Smooth muscle cell (in vitro differentiated cells): ENCODE measurements around the gene PLEKHH2. TPM values are rescaled to one million over a fixed set of nuclear protein-coding genes. Genes with fewer than 3 reads are reported as not detected.

Source experiments
- DNase-seq: peaks from one replicate; lab custom pipeline; 2025; ENCODE audit not compliant: unreplicated experiment; lab: John Stamatoyannopoulos, UW
- H2AFZ ChIP-seq: fragments of 200-600 bp; sonication (generic); 2 replicates; pipeline ENCODE4 v1.6.0; 2016; ENCODE audit warnings: antibody characterized with exemption, low read depth, mild to moderate bottlenecking
- H3F3A ChIP-seq: fragments of 200-600 bp; sonication (generic); 2 replicates; pipeline ENCODE4 v1.6.0; 2017; ENCODE audit warnings: antibody characterized with exemption, low read depth
- H3K27ac ChIP-seq: fragments of 200-600 bp; sonication (generic); 2 replicates; pipeline ENCODE4 v1.5.1; 2016; ENCODE audit warnings: low read depth, mild to moderate bottlenecking
- H3K27me3 ChIP-seq: fragments of 200-600 bp; sonication (generic); 2 replicates; pipeline ENCODE4 v1.6.1; 2016; ENCODE audit warnings: low read depth, mild to moderate bottlenecking
- H3K36me3 ChIP-seq: fragments of 200-600 bp; sonication (generic); 2 replicates; pipeline ENCODE4 v1.5.1; 2016; ENCODE audit warnings: low read depth
- H3K4me1 ChIP-seq: fragments of 200-600 bp; sonication (generic); 2 replicates; pipeline ENCODE4 v1.5.1; 2016; ENCODE audit warnings: low read depth
- H3K4me2 ChIP-seq: fragments of 200-600 bp; sonication (generic); 2 replicates; pipeline ENCODE4 v1.6.0; 2016; ENCODE audit warnings: mild to moderate bottlenecking
- H3K4me3 ChIP-seq: fragments of 200-600 bp; sonication (generic); 2 replicates; pipeline ENCODE4 v1.5.1; 2016; ENCODE audit warnings: mild to moderate bottlenecking
- H3K79me2 ChIP-seq: fragments of 200-600 bp; sonication (generic); 2 replicates; pipeline ENCODE4 v1.6.0; 2016; ENCODE audit warnings: low read depth, mild to moderate bottlenecking
- H3K9ac ChIP-seq: fragments of 200-600 bp; sonication (generic); 2 replicates; pipeline ENCODE4 v1.6.0; 2016; ENCODE audit warnings: low read depth
- H3K9me3 ChIP-seq: fragments of 200-600 bp; sonication (generic); replicated peaks from 2 replicates; pipeline ENCODE4 v1.5.1; 2016; ENCODE audit warnings: low read depth
- H4K20me1 ChIP-seq: fragments of 200-600 bp; sonication (generic); 2 replicates; pipeline ENCODE4 v1.6.0; 2016; ENCODE audit warnings: low read depth
- WGBS: methylation state at CpG from one replicate; pipeline ENCODE4 v1.1.7; 2016; ENCODE audit warnings: low lambda C conversion rate; 5-methylcytosine and 5-hydroxymethylcytosine counted together
- polyA plus RNA-seq: library from polyadenylated mRNA; unstranded; fragments of >200 nt; fragmentation: Nextera tagmentation; extraction: Ambion mirVana; gene quantifications from 2 replicates; pipeline ENCODE4 v1.2.1, GENCODE V29; 2016
- total RNA-seq: library from RNA; depleted of rRNA; stranded (reverse); fragments of >200 nt; gene quantifications from 2 replicates; pipeline ENCODE4 v1.2.3, GENCODE V29; 2014
- TF ChIP-seq, protein P1 (sequence below): fragments of 200-600 bp; sonication (generic); IDR thresholded peaks from 2 replicates; pipeline ENCODE4 v1.5.1; 2017; ENCODE audit warnings: borderline replicate concordance, mild to moderate bottlenecking, antibody characterized with exemption; ENCODE audit not compliant: insufficient read depth, poor library complexity, severe bottlenecking

PLEKHH2 gene
- total and polyA plus RNA-seq, 2 experiments from 2014 or later, result 0.69 to 2.1 TPM

DNA sequence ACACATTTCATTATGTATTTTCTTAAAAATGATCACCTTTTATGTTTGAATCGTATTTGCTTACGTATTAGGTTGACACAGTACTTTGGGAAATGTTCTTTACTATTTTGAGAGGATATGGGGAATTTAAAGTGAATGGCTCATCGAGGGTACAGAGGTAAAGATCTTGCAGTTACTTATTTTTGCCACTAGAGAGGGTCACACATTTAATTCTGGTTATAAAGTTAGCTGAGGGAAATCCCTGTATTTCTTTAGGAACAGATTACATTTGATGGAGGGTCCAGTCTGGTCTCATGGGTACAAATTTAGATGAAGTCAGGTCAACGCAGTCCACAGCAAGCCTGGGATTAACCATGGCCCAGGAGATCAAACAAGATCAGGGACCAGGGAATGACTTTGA is 161.2 kb downstream of the PLEKHH2 start:
- no peak for DNase-seq
- no peak overlapping the region for H3K4me3 ChIP-seq
- H2AFZ ChIP-seq, result no peak overlapping the region
- H4K20me1 ChIP-seq, result no peaks in the 10 kb centered on the region
- 64% methylated on average over 4 of the region's 4 CpGs for WGBS
- no peaks in the 10 kb centered on the region for H3K9me3 ChIP-seq
- H3K27ac ChIP-seq, result no peak overlapping the region
- no peaks in the 10 kb centered on the region for H3K4me1 ChIP-seq
- no peaks in the 10 kb centered on the region for H3K36me3 ChIP-seq
- H3K79me2 ChIP-seq, result no peaks in the 10 kb centered on the region
- H3K4me2 ChIP-seq, result no peak overlapping the region
- no peaks in the 10 kb centered on the region for H3F3A ChIP-seq
- no peaks in the 10 kb centered on the region for H3K27me3 ChIP-seq
- no peak overlapping the region for H3K9ac ChIP-seq
- TF ChIP-seq, protein P1, sequence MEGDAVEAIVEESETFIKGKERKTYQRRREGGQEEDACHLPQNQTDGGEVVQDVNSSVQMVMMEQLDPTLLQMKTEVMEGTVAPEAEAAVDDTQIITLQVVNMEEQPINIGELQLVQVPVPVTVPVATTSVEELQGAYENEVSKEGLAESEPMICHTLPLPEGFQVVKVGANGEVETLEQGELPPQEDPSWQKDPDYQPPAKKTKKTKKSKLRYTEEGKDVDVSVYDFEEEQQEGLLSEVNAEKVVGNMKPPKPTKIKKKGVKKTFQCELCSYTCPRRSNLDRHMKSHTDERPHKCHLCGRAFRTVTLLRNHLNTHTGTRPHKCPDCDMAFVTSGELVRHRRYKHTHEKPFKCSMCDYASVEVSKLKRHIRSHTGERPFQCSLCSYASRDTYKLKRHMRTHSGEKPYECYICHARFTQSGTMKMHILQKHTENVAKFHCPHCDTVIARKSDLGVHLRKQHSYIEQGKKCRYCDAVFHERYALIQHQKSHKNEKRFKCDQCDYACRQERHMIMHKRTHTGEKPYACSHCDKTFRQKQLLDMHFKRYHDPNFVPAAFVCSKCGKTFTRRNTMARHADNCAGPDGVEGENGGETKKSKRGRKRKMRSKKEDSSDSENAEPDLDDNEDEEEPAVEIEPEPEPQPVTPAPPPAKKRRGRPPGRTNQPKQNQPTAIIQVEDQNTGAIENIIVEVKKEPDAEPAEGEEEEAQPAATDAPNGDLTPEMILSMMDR, result no peak

DNA sequence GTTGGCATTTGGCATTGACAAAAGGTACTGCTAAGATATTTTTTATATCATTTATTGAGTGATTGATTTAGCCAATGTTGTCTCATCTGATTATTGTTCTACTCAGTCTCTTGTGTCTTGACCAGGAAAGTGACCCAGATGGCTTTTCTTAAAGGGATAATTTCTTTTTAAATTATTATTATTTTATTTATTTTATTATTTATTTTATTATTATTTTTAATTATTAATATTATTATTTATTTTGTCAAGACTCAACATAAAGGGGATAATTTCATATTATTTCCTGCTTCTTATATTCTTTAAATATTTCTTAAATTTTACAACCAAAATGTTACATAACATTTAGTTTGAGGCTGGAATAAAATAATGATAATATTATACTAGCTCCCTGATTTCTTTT is 163.8 kb downstream of the PLEKHH2 start:
- Histone ChIP-seq H2AFZ (no peak overlapping the region), H3F3A (no peaks in the 10 kb centered on the region), H3K79me2 (no peaks in the 10 kb centered on the region), H3K4me2 (no peak overlapping the region), H3K4me3 (no peak overlapping the region), H4K20me1 (no peaks in the 10 kb centered on the region), H3K9ac (no peak overlapping the region), H3K9me3 (no peaks in the 10 kb centered on the region), H3K27ac (no peak overlapping the region), H3K27me3 (no peaks in the 10 kb centered on the region), H3K36me3 (no peaks in the 10 kb centered on the region), H3K4me1 (no peaks in the 10 kb centered on the region)
- TF ChIP-seq, protein P1, result no peak
- DNase-seq, result no peak

GRCh38 chr2:43802135-43802534 is 165.1 kb downstream of the PLEKHH2 start:
- Histone ChIP-seq H3K36me3 (peaks cover 4% of the 10 kb centered on the region), H3K4me2 (no peak overlapping the region), H3K27me3 (no peaks in the 10 kb centered on the region), H3F3A (no peaks in the 10 kb centered on the region), H3K79me2 (no peaks in the 10 kb centered on the region), H3K9ac (no peak overlapping the region), H3K4me1 (no peaks in the 10 kb centered on the region), H3K4me3 (no peak overlapping the region), H3K27ac (no peak overlapping the region), H2AFZ (no peak overlapping the region), H3K9me3 (no peaks in the 10 kb centered on the region), H4K20me1 (no peaks in the 10 kb centered on the region)
- no peak for DNase-seq
- TF ChIP-seq, protein P1, result no peak
- 92% methylated on average over 2 of the region's 2 CpGs for WGBS

GRCh38 chr2:43803113-43803512 is 166.1 kb downstream of the PLEKHH2 start:
- H3K27me3 ChIP-seq, result no peaks in the 10 kb centered on the region
- H3K4me2 ChIP-seq, result no peak overlapping the region
- no peaks in the 10 kb centered on the region for H3K9me3 ChIP-seq
- no peaks in the 10 kb centered on the region for H3K79me2 ChIP-seq
- no peak overlapping the region for H3K27ac ChIP-seq
- peaks cover 4% of the 10 kb centered on the region for H3K36me3 ChIP-seq
- H3K9ac ChIP-seq, result no peak overlapping the region
- 93% methylated on average over 1 of the region's 1 CpG for WGBS
- no peak overlapping the region for H3K4me3 ChIP-seq
- no peak overlapping the region for H2AFZ ChIP-seq
- no peaks in the 10 kb centered on the region for H4K20me1 ChIP-seq
- H3F3A ChIP-seq, result no peaks in the 10 kb centered on the region
- no peak for DNase-seq
- TF ChIP-seq, protein P1, result no peak
- no peaks in the 10 kb centered on the region for H3K4me1 ChIP-seq
